HepG2 (cell line): Measurements from ENCODE around the gene CNIH3. TPM values are rescaled to one million over a fixed set of nuclear protein-coding genes. Genes with fewer than 3 reads are reported as not detected.

Source experiments
- ATAC-seq: fragments of 200-7000 bp; cut with Tn5 transposase; 3 replicates; pipeline ENCODE4 v1.9.1; 2020; ENCODE audit warnings: mild to moderate bottlenecking, moderate library complexity
- BruUV-seq: library from RNA; stranded (reverse); fragments of 400-500 nt; replicated peaks from 2 replicates; lab custom pipeline; 2021; lab: Mats Ljungman, UMichigan
- CTCF ChIA-PET: fragments of 300-600 bp; formaldehyde crosslinking; extraction: SDS; loops from one replicate; lab custom pipeline; 2021; ENCODE audit warnings: low total read pairs, inconsistent platforms, low intra/inter-chr PET ratio; lab: Yijun Ruan, JAX
- POLR2A ChIA-PET: fragments of 350-600 bp; sonication (Branson Sonifier 250); formaldehyde crosslinking; loops from one replicate; lab custom pipeline; 2020; ENCODE audit warnings: antibody characterized with exemption, inconsistent platforms; lab: Yijun Ruan, JAX
- DNase-seq: peaks from one replicate; pipeline ENCODE4 v3.0.0-alpha.2; 2015; ENCODE audit warnings: low spot score
- FAIRE-seq: peaks from 3 replicates; lab custom pipeline; 2011; peaks lifted over from hg19 to GRCh38; lab: Jason Lieb, UNC
- H2AFZ ChIP-seq: one replicate; pipeline ENCODE4 v1.6.1; 2011; ENCODE audit warnings: low read length, inconsistent platforms
- H3K27ac ChIP-seq: fragments of 300-600 bp; 3 replicates; pipeline ENCODE4 v1.8.0; 2011; ENCODE audit warnings: mixed run types, mild to moderate bottlenecking, mixed read lengths, low read length, inconsistent platforms; ENCODE audit not compliant: insufficient read depth; ENCODE audit errors: extremely low read length
- H3K27me3 ChIP-seq, 2 experiments: fragments of 200-600 bp in 1 of 2; 2 replicates in 1 of 2; 3 replicates in 1 of 2; pipeline versions ENCODE4 v1.6.0 to v1.8.0; 2011; ENCODE audit warnings: low read length in 2 of 2, mild to moderate bottlenecking in 2 of 2, moderate library complexity in 2 of 2, inconsistent platforms in 1 of 2; ENCODE audit not compliant: insufficient read depth in 2 of 2, control insufficient read depth in 1 of 2
- H3K36me3 ChIP-seq, 2 experiments: fragments of 200-600 bp in 1 of 2; replicated peaks in 1 of 2; 2 replicates in 1 of 2; 3 replicates in 1 of 2; pipeline versions ENCODE4 v1.5.1 to v1.8.0; 2011; ENCODE audit warnings: low read length in 2 of 2, inconsistent platforms in 1 of 2; ENCODE audit not compliant: insufficient read depth in 2 of 2, control insufficient read depth in 1 of 2
- H3K4me1 ChIP-seq: 2 replicates; pipeline ENCODE4 v1.5.1; 2012; ENCODE audit warnings: low read length, inconsistent platforms; ENCODE audit not compliant: insufficient read depth
- H3K4me2 ChIP-seq: 2 replicates; pipeline ENCODE4 v1.6.0; 2011; ENCODE audit warnings: low read depth, low read length, inconsistent platforms
- H3K4me3 ChIP-seq, 3 experiments: fragments of 200-600 bp in 1 of 3; sonication (generic), shearing (Covaris generic) in 1 of 3; replicated peaks in 1 of 3; 2 replicates each; pipeline ENCODE4 v1.5.1; 2011 to 2016; ENCODE audit warnings: low read length in 3 of 3, inconsistent platforms in 2 of 3, low read depth in 2 of 3, mild to moderate bottlenecking in 2 of 3, control low read depth in 1 of 3, mixed read lengths in 1 of 3; ENCODE audit not compliant: insufficient read depth in 1 of 3
- H3K79me2 ChIP-seq: one replicate; pipeline ENCODE4 v1.6.1; 2011; ENCODE audit warnings: low read length, inconsistent platforms; ENCODE audit not compliant: insufficient read depth
- H3K9ac ChIP-seq: 2 replicates; pipeline ENCODE4 v1.6.0; 2011; ENCODE audit warnings: mild to moderate bottlenecking, low read depth, low read length, inconsistent platforms; ENCODE audit not compliant: insufficient read depth
- H3K9me3 ChIP-seq: 2 replicates; pipeline ENCODE4 v1.5.1; 2012; ENCODE audit warnings: mild to moderate bottlenecking, low read length
- H4K20me1 ChIP-seq: 2 replicates; pipeline ENCODE4 v1.6.0; 2011; ENCODE audit warnings: inconsistent platforms, mild to moderate bottlenecking, low read length, moderate library complexity; ENCODE audit not compliant: insufficient read depth
- FOXO1 ChIP-seq: sonication (generic); formaldehyde crosslinking; IDR thresholded peaks from 2 replicates; pipeline ENCODE4 v1.4.0; 2020; ENCODE audit warnings: missing genetic modification reagents
- HNF4G ChIP-seq, 2 experiments: sonication (generic) in 1 of 2; formaldehyde crosslinking in 1 of 2; IDR thresholded peaks; 2 replicates each; pipeline versions ENCODE4 v1.4.0 to v1.6.1; 2011 to 2020; ENCODE audit warnings: borderline replicate concordance in 2 of 2, low read depth in 2 of 2, mild to moderate bottlenecking in 2 of 2, low read length in 1 of 2, missing genetic modification reagents in 1 of 2, moderate library complexity in 1 of 2
- KMT2A ChIP-seq: sonication (generic); formaldehyde crosslinking; IDR thresholded peaks from 2 replicates; pipeline ENCODE4 v1.4.0; 2020; ENCODE audit warnings: missing genetic modification reagents
- NR2F1 ChIP-seq, 2 experiments: fragments of 450-650 bp in 1 of 2; formaldehyde crosslinking in 1 of 2; IDR thresholded peaks; 2 replicates each; pipeline versions ENCODE4 v1.5.0 to v1.6.1; 2016 to 2020; ENCODE audit warnings: mild to moderate bottlenecking in 1 of 2, missing compliant biosample characterization in 1 of 2, missing genetic modification reagents in 1 of 2, moderate library complexity in 1 of 2
- PAF1 ChIP-seq: IDR thresholded peaks from 2 replicates; pipeline ENCODE4 v1.6.1; 2016; ENCODE audit warnings: missing genetic modification reagents, missing compliant biosample characterization
- RFX1 ChIP-seq: fragments of 450-650 bp; IDR thresholded peaks from 2 replicates; pipeline ENCODE4 v1.6.1; 2017
- RXRA ChIP-seq: sonication (generic); formaldehyde crosslinking; IDR thresholded peaks from 2 replicates; pipeline ENCODE4 v1.5.1; 2020; ENCODE audit warnings: missing genetic modification reagents
- ZNF3 ChIP-seq: IDR thresholded peaks from 2 replicates; pipeline ENCODE4 v1.7.0; 2017; ENCODE audit warnings: inconsistent platforms
- ZNF30 ChIP-seq: sonication (generic); formaldehyde crosslinking; IDR thresholded peaks from 2 replicates; pipeline ENCODE4 v1.5.0; 2020; ENCODE audit warnings: mild to moderate bottlenecking, missing genetic modification reagents
- ZNF333 ChIP-seq: sonication (generic); formaldehyde crosslinking; IDR thresholded peaks from 2 replicates; pipeline ENCODE4 v1.4.0; 2020; ENCODE audit warnings: mild to moderate bottlenecking, missing genetic modification reagents, borderline replicate concordance
- ZNF468 ChIP-seq: sonication (generic); formaldehyde crosslinking; IDR thresholded peaks from 2 replicates; pipeline ENCODE4 v1.8.0; 2022; ENCODE audit warnings: mild to moderate bottlenecking, moderate library complexity, missing genetic modification reagents
- ZNF678 ChIP-seq: sonication (generic); formaldehyde crosslinking; IDR thresholded peaks from 2 replicates; pipeline ENCODE4 v1.4.0; 2020; ENCODE audit warnings: mild to moderate bottlenecking, missing genetic modification reagents
- ZNF879 ChIP-seq: sonication (generic); formaldehyde crosslinking; IDR thresholded peaks from 2 replicates; pipeline ENCODE4 v1.8.1; 2023; ENCODE audit warnings: missing genetic modification reagents
- WGBS: methylation state at CpG from one replicate; pipeline ENCODE4 v1.1.6; 2017; ENCODE audit warnings: low lambda C conversion rate; 5-methylcytosine and 5-hydroxymethylcytosine counted together
- in situ Hi-C: cut with HindIII; loops from 2 replicates; pipeline ENCODE4 v1.10.0; 2017; ENCODE audit warnings: low pct_unique_long_range_greater_than_20kb; ENCODE audit not compliant: extremely low pct_ligation_motif_present
- intact Hi-C: fragments of 100-400 bp; cut with micrococcal nuclease; formaldehyde crosslinking; loops from one replicate; pipeline ENCODE4 v1.10.0; 2022; ENCODE audit not compliant: unreplicated experiment
- polyA plus RNA-seq, 8 experiments: library from polyadenylated mRNA; depleted of rRNA in 3 of 8; stranded (reverse) in 7 of 8; unstranded in 1 of 8; fragments of >200 nt; fragmentation: Illumina TruSeq in 4 of 8; extraction: Trizol in 4 of 8; gene quantifications; 2 replicates each; pipeline versions ENCODE4 v1.2.1 to v1.2.3, GENCODE V29; 2011 to 2016; ENCODE audit warnings: low read depth in 4 of 8, missing spikeins in 1 of 8, mixed read lengths in 1 of 8; ENCODE audit not compliant: insufficient read depth in 1 of 8
- total RNA-seq, 5 experiments: library from RNA; depleted of rRNA; stranded (reverse); fragments of >200 nt; fragmentation: Illumina TruSeq; extraction: Trizol; gene quantifications; 2 replicates each; pipeline ENCODE4 v1.2.3, GENCODE V29; 2016; ENCODE audit warnings: low read depth in 1 of 5
- TF ChIP-seq, protein P1 (sequence below): sonication (generic); formaldehyde crosslinking; IDR thresholded peaks from 2 replicates; pipeline ENCODE4 v1.4.0; 2020; ENCODE audit warnings: missing genetic modification reagents
- TF ChIP-seq, protein P2 (sequence below): sonication (generic); formaldehyde crosslinking; IDR thresholded peaks from 2 replicates; pipeline ENCODE4 v1.4.0; 2020; ENCODE audit warnings: mild to moderate bottlenecking, missing genetic modification reagents

The CNIH3 gene
- total and polyA plus RNA-seq, 2 of the 13 experiments (the other 11 are each of a cell fraction or from before 2014, with no cell fraction given) = 0.36 to 1.1 TPM

DNA sequence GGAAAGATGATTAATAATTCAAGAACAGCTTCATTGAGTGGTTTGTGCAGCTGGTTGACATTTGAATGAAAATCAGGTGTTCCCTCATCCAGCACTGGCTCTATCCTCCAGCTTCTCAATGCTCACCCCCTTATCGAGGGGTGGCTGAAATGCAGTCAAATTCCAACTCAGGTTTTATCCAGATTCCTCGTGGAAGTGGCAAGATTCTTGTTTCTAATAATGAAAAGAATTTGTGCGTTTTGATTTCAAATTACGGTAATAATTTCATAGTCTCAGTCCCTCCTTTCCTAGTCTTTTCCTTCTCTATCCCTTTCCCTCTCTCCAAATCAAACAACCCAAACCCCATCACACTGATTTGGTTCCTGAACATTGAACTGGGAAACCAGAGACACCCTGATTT is 3.1 kb downstream of the CNIH3 start:
- no peak overlapping the region for H3K9ac ChIP-seq
- BruUV-seq = no TSS peak
- H4K20me1 ChIP-seq = no peaks in the 10 kb centered on the region
- no peaks in the 10 kb centered on the region for H3K36me3 ChIP-seq
- H3K4me2 ChIP-seq = no peak overlapping the region
- peaks cover 5% of the 10 kb centered on the region; the same call in 1 of the 2 replicates for H3K4me1 ChIP-seq
- H2AFZ ChIP-seq = no peak overlapping the region
- no peak overlapping the region for H3K27ac ChIP-seq
- FAIRE-seq (no peak), ATAC-seq (no peak), DNase-seq (no peak)
- no peak overlapping the region for H3K4me3 ChIP-seq
- WGBS = 17% methylated on average over 4 of the region's 4 CpGs
- H3K9me3 ChIP-seq = no peaks in the 10 kb centered on the region
- in situ Hi-C loops = no loop called here
- no peaks in the 10 kb centered on the region for H3K79me2 ChIP-seq
- H3K27me3 ChIP-seq = peaks cover 1 to 25% of the 10 kb centered on the region in 2 experiments; a peak in 4 of 5 replicates
- ChIA-PET POLR2A (no interaction called here), CTCF (no interaction called here)
- no peak for TF ChIP-seq NR2F1 (CRISPR knock-in tag; IDR thresholded peaks at IDR 0.05)
- no peak for TF ChIP-seq ZNF3 (CRISPR knock-in tag)
- TF ChIP-seq ZNF468 (CRISPR knock-in tag) = no peak
- intact Hi-C loops = no loop called here

DNA sequence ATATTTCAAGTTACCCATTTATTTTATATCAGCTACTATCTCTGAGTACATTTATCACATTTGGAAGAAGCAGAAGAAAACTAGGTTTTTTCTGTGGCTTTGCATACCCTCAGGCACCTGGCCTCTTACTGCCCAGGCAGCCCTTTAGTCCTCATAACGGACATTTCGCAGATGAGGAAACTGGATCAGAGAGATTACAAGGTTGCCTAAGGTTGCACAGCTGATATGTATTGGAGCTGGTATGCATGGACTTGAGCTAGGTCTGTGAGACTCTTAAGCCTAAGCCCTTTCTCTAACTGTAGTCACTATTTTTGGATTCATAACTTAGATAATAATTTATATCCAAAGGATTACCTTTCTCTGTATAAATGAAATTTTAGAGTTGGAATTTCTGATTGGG is 4.0 kb downstream of the CNIH3 start:
- POLR2A ChIA-PET = no interaction called here
- DNase-seq (no peak), ATAC-seq (no peak), FAIRE-seq (no peak)
- Histone ChIP-seq H2AFZ (no peak overlapping the region), H3K4me3 (no peak overlapping the region), H3K27ac (no peak overlapping the region), H3K36me3 (no peaks in the 10 kb centered on the region), H3K4me2 (no peak overlapping the region), H3K9me3 (no peaks in the 10 kb centered on the region), H3K9ac (no peak overlapping the region), H3K79me2 (no peaks in the 10 kb centered on the region), H3K4me1 (peaks cover 5% of the 10 kb centered on the region; the same call in 1 of the 2 replicates), H3K27me3 (peaks cover 1 to 23% of the 10 kb centered on the region in 2 experiments; a peak in 4 of 5 replicates), H4K20me1 (no peaks in the 10 kb centered on the region)
- 4% methylated on average over 2 of the region's 2 CpGs for WGBS
- intact Hi-C loops = no loop called here
- in situ Hi-C loops = no loop called here
- TF ChIP-seq, protein P1, sequence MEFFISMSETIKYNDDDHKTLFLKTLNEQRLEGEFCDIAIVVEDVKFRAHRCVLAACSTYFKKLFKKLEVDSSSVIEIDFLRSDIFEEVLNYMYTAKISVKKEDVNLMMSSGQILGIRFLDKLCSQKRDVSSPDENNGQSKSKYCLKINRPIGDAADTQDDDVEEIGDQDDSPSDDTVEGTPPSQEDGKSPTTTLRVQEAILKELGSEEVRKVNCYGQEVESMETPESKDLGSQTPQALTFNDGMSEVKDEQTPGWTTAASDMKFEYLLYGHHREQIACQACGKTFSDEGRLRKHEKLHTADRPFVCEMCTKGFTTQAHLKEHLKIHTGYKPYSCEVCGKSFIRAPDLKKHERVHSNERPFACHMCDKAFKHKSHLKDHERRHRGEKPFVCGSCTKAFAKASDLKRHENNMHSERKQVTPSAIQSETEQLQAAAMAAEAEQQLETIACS = no peak
- TF ChIP-seq ZNF879 (CRISPR knock-in tag) (no peak), RFX1 (no peak), FOXO1 (no peak), ZNF30 (CRISPR knock-in tag) (no peak), RXRA (no peak), HNF4G (IDR thresholded peaks at IDR 0.05; ENCODE audit: borderline replicate concordance, low read depth, low read length) (no peak), HNF4G (CRISPR knock-in tag; IDR thresholded peaks at IDR 0.05; ENCODE audit: borderline replicate concordance, low read depth) (no peak), KMT2A (CRISPR knock-in tag) (no peak), PAF1 (no peak), ZNF333 (CRISPR knock-in tag) (no peak), ZNF678 (CRISPR knock-in tag) (no peak)
- TF ChIP-seq, protein P2, sequence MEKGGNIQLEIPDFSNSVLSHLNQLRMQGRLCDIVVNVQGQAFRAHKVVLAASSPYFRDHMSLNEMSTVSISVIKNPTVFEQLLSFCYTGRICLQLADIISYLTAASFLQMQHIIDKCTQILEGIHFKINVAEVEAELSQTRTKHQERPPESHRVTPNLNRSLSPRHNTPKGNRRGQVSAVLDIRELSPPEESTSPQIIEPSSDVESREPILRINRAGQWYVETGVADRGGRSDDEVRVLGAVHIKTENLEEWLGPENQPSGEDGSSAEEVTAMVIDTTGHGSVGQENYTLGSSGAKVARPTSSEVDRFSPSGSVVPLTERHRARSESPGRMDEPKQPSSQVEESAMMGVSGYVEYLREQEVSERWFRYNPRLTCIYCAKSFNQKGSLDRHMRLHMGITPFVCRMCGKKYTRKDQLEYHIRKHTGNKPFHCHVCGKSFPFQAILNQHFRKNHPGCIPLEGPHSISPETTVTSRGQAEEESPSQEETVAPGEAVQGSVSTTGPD (CRISPR knock-in tag) = no peak
- CTCF ChIA-PET = no interaction called here
- BruUV-seq = no TSS peak
